GM13976 (cell line): ENCODE measurements around the gene ZNF444.
"Not testable (repeated sequence)": the region's sequence is repeated elsewhere in the genome, so short reads cannot be mapped to it uniquely, and the experiment has no call there.

Experiments
- DNase-seq: peaks from one replicate; pipeline ENCODE4 v3.0.0; 2012; ENCODE audit warnings: low spot score
- in situ Hi-C: fragments of 300-500 bp; cut with MboI; formaldehyde crosslinking; loops from one replicate; pipeline ENCODE4 v1.12.0; 2022; ENCODE audit warnings: low sequenced_read_pairs, mixed read lengths, inconsistent platforms; ENCODE audit not compliant: unreplicated experiment
- TF ChIP-seq, protein P1 (sequence below): IDR thresholded peaks from 2 replicates; pipeline ENCODE4 v1.5.1; 2012; ENCODE audit warnings: borderline replicate concordance, mild to moderate bottlenecking; ENCODE audit not compliant: insufficient read depth; ENCODE audit errors: extremely low read depth, missing control alignments, control extremely low read depth

ZNF444 gene

DNA sequence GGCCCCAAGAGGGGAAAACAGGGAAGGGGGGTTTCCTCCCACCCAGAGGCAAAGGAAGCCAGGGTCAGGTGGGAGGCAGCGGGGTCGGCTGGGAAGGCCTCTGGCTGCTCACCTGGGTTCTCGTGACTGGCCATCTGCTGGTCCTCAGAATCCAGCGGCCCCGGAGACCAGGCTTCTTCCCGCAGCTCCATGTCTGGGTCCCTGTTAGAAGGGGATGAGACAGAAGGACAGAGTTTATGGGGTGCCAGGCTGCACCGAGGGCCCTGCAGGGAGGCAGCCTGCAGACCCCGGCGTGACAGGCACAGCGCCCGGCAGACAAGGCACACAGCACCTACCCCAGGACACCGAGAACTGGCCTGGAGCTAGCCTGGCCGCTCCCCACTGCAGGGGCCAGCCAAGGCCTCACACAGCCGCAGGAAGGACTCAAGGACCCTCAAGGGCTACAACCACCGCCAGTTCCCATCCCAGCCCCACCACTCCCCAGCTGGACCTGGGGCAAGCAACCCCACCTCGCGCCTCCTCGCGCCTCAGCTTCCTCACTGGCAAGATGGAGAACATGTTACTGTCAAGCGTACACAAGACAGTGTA, 38.0 kb upstream of the ZNF444 start:
- no peak for DNase-seq
- TF ChIP-seq, protein P1, sequence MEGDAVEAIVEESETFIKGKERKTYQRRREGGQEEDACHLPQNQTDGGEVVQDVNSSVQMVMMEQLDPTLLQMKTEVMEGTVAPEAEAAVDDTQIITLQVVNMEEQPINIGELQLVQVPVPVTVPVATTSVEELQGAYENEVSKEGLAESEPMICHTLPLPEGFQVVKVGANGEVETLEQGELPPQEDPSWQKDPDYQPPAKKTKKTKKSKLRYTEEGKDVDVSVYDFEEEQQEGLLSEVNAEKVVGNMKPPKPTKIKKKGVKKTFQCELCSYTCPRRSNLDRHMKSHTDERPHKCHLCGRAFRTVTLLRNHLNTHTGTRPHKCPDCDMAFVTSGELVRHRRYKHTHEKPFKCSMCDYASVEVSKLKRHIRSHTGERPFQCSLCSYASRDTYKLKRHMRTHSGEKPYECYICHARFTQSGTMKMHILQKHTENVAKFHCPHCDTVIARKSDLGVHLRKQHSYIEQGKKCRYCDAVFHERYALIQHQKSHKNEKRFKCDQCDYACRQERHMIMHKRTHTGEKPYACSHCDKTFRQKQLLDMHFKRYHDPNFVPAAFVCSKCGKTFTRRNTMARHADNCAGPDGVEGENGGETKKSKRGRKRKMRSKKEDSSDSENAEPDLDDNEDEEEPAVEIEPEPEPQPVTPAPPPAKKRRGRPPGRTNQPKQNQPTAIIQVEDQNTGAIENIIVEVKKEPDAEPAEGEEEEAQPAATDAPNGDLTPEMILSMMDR = no peak
- in situ Hi-C loops = no loop called here

- in situ Hi-C loops = no loop called here
- TF ChIP-seq, protein P1 = no peak
- DNase-seq = no peak
Measured at GRCh38 chr19:56104423-56104822, 36.7 kb upstream of the ZNF444 start.

- in situ Hi-C loops = no loop called here
- TF ChIP-seq, protein P1 = peak; percentile 77
- peak; percentile 68 for DNase-seq
Measured at GRCh38 chr19:56105090-56105701, 35.9 kb upstream of the ZNF444 start.

DNA sequence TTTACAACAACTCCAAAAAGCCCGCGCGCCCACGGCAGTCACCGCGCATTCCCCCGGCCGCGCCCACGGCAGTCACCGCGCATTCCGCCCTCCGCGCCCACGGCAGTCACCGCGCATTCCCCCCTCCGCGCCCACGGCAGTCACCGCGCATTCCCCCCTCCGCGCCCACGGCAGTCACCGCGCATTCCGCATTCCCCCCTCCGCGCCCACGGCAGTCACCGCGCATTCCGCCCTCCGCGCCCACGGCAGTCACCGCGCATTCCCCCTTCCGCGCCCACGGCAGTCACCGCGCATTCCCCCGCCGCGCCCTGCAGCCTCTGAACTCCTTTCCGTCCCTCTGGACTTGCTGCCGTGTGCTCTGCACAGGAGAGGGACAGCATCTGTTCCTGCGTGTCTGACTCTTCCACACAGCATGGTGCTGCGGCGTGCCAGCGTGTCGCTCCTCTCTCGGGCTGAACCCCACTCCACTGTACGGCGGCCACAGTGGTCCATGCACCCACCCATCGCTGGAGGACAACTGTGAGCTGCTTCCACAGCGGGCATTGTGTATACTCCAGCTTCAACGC, 35.2 kb upstream of the ZNF444 start:
- DNase-seq, in situ Hi-C loops: not testable (repeated sequence)

DNA sequence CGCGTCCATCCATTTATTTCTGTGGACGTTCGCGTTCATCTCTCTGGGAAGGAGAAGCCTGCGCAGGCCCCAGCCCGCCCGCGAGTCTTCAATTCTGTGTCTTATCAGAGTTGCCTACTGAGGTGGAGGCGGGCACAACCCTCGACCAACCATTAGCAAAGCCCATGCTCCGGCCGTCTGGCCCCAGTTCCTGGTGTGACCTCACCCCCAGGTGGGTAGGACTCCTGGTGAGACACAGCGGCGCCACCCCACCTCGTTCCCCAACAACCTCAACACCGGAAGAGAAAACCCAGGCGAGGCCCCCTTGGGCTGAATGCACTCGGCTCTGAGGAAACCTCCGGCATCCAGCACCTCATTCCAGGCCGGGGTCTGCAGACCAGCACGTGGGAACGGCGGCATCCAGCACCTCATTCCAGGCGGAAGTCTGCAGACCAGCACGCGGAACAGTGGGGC, 34.7 kb upstream of the ZNF444 start:
- TF ChIP-seq, protein P1 = no peak
- in situ Hi-C loops = no loop called here
- DNase-seq = no peak

GRCh38 chr19:56106993-56107392, 34.1 kb upstream of the ZNF444 start:
- no peak for DNase-seq
- TF ChIP-seq, protein P1 = no peak
- in situ Hi-C loops = no loop called here
